ENCODE data around the gene PIEZO1. TPM values are rescaled to one million over a fixed set of nuclear protein-coding genes. Genes with fewer than 3 reads are reported as not detected.

Gene PIEZO1
- total and polyA plus RNA-seq, 9 of the 15 experiments (the other 6 are each of a cell fraction or from before 2014, with no cell fraction given): 3.6 to 432 (median 131) TPM

DNA sequence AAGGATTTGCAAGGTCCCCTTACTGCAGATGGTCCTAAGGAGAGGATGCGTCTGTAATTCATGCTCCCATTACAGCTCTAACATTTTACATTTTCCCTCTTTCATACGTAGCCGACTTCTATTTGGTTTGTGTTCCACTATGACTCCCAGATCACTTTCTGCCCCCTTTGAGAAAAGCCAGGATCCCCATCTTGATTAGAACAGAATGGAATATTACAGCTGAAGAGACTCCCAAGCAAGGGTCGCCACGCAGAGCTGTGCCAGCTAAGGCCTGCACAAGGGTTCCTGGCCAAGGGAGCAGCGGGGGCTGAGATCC lies 15.2 kb upstream of the PIEZO1 start (continued):
- TF ChIP-seq NR0B1 (IDR thresholded peaks at IDR 0.05; ENCODE audit: partially characterized antibody) (no peak), ZNF316 (IDR thresholded peaks at IDR 0.05) (no peak), ZNF79 (CRISPR knock-in tag; IDR thresholded peaks at IDR 0.05; ENCODE audit: low read depth) (no peak), ZKSCAN1 (IDR thresholded peaks at IDR 0.05; ENCODE audit: low read depth, low read length) (no peak), SNAPC5 (CRISPR knock-in tag; IDR thresholded peaks at IDR 0.05) (no peak), POLR2A (conservative IDR thresholded peaks at IDR 0.05) (no peak), ZFX (CRISPR knock-in tag; IDR thresholded peaks at IDR 0.05) (no peak; the same call in 1 of the 2 replicates), PPARD (CRISPR knock-in tag; IDR thresholded peaks at IDR 0.05) (no peak), FOXK2 (conservative IDR thresholded peaks at IDR 0.05 in 1 of 2, IDR thresholded peaks at IDR 0.05 in 1 of 2; ENCODE audit: low read depth in 2 of 2) (peak in 1 of 2 experiments; percentile 6; a peak in 1 of 4 replicates), ARID1B (IDR thresholded peaks at IDR 0.05) (0 out of 2 replicates have a peak, but pooled peaks have one; percentile 2), ARID4B (CRISPR knock-in tag; IDR thresholded peaks at IDR 0.05) (peak; percentile 6; the same call in 1 of the 2 replicates)
- TF ChIP-seq, protein P1, sequence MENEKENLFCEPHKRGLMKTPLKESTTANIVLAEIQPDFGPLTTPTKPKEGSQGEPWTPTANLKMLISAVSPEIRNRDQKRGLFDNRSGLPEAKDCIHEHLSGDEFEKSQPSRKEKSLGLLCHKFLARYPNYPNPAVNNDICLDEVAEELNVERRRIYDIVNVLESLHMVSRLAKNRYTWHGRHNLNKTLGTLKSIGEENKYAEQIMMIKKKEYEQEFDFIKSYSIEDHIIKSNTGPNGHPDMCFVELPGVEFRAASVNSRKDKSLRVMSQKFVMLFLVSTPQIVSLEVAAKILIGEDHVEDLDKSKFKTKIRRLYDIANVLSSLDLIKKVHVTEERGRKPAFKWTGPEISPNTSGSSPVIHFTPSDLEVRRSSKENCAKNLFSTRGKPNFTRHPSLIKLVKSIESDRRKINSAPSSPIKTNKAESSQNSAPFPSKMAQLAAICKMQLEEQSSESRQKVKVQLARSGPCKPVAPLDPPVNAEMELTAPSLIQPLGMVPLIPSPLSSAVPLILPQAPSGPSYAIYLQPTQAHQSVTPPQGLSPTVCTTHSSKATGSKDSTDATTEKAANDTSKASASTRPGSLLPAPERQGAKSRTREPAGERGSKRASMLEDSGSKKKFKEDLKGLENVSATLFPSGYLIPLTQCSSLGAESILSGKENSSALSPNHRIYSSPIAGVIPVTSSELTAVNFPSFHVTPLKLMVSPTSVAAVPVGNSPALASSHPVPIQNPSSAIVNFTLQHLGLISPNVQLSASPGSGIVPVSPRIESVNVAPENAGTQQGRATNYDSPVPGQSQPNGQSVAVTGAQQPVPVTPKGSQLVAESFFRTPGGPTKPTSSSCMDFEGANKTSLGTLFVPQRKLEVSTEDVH (IDR thresholded peaks at IDR 0.05; ENCODE audit: low read depth, partially characterized antibody): peak; percentile 8
- TF ChIP-seq, protein P2, sequence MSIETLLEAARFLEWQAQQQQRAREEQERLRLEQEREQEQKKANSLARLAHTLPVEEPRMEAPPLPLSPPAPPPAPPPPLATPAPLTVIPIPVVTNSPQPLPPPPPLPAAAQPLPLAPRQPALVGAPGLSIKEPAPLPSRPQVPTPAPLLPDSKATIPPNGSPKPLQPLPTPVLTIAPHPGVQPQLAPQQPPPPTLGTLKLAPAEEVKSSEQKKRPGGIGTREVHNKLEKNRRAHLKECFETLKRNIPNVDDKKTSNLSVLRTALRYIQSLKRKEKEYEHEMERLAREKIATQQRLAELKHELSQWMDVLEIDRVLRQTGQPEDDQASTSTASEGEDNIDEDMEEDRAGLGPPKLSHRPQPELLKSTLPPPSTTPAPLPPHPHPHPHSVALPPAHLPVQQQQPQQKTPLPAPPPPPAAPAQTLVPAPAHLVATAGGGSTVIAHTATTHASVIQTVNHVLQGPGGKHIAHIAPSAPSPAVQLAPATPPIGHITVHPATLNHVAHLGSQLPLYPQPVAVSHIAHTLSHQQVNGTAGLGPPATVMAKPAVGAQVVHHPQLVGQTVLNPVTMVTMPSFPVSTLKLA (conservative IDR thresholded peaks at IDR 0.05): 0 out of 4 replicates have a peak, but pooled peaks of 1 of the 2 experiments have one; percentile 1
- TF ChIP-seq, protein P3, sequence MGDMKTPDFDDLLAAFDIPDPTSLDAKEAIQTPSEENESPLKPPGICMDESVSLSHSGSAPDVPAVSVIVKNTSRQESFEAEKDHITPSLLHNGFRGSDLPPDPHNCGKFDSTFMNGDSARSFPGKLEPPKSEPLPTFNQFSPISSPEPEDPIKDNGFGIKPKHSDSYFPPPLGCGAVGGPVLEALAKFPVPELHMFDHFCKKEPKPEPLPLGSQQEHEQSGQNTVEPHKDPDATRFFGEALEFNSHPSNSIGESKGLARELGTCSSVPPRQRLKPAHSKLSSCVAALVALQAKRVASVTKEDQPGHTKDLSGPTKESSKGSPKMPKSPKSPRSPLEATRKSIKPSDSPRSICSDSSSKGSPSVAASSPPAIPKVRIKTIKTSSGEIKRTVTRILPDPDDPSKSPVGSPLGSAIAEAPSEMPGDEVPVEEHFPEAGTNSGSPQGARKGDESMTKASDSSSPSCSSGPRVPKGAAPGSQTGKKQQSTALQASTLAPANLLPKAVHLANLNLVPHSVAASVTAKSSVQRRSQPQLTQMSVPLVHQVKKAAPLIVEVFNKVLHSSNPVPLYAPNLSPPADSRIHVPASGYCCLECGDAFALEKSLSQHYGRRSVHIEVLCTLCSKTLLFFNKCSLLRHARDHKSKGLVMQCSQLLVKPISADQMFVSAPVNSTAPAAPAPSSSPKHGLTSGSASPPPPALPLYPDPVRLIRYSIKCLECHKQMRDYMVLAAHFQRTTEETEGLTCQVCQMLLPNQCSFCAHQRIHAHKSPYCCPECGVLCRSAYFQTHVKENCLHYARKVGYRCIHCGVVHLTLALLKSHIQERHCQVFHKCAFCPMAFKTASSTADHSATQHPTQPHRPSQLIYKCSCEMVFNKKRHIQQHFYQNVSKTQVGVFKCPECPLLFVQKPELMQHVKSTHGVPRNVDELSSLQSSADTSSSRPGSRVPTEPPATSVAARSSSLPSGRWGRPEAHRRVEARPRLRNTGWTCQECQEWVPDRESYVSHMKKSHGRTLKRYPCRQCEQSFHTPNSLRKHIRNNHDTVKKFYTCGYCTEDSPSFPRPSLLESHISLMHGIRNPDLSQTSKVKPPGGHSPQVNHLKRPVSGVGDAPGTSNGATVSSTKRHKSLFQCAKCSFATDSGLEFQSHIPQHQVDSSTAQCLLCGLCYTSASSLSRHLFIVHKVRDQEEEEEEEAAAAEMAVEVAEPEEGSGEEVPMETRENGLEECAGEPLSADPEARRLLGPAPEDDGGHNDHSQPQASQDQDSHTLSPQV (IDR thresholded peaks at IDR 0.05): no peak
